ENCODE measurements around the gene TSC22D2.
A peak's percentile ranks its signal among the peaks of the same experiment; 100 is the strongest.

DNA sequence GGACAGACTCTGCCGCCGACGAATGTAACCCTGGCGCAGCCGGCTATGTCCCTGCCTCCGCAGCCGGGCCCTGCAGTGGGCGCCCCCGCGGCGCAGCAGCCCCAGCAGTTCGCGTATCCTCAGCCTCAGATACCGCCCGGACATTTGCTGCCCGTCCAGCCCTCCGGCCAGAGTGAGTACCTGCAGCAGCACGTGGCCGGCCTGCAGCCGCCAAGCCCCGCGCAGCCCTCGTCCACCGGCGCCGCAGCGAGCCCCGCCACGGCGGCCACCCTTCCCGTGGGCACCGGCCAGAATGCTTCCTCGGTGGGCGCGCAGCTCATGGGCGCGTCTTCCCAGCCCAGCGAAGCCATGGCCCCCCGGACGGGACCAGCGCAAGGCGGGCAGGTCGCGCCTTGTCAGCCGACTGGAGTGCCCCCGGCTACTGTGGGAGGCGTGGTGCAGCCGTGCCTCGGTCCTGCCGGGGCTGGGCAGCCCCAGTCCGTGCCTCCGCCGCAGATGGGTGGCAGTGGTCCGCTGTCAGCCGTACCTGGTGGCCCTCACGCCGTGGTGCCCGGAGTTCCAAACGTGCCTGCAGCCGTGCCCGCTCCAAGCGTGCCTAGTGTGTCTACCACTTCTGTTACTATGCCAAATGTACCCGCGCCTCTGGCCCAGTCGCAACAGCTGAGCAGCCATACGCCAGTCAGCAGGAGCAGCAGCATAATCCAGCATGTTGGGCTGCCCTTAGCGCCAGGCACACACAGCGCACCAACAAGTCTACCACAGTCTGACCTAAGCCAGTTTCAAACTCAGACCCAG, 2.4 kb downstream of the TSC22D2 start:
- TF ChIP-seq, protein P1, sequence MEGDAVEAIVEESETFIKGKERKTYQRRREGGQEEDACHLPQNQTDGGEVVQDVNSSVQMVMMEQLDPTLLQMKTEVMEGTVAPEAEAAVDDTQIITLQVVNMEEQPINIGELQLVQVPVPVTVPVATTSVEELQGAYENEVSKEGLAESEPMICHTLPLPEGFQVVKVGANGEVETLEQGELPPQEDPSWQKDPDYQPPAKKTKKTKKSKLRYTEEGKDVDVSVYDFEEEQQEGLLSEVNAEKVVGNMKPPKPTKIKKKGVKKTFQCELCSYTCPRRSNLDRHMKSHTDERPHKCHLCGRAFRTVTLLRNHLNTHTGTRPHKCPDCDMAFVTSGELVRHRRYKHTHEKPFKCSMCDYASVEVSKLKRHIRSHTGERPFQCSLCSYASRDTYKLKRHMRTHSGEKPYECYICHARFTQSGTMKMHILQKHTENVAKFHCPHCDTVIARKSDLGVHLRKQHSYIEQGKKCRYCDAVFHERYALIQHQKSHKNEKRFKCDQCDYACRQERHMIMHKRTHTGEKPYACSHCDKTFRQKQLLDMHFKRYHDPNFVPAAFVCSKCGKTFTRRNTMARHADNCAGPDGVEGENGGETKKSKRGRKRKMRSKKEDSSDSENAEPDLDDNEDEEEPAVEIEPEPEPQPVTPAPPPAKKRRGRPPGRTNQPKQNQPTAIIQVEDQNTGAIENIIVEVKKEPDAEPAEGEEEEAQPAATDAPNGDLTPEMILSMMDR (IDR thresholded peaks at IDR 0.05), result peak in 3 of 5 experiments; percentile 1 to 20 (median 8)
- TF ChIP-seq EP300 (IDR thresholded peaks at IDR 0.05) (no peak), POLR2A (IDR thresholded peaks at IDR 0.05) (no peak)

Data from tibial nerve (tissue), 4 donors.